Stomach (tissue), 9 donors: Measurements from ENCODE around the gene MICAL2. TPM values are rescaled to one million over a fixed set of nuclear protein-coding genes. Genes with fewer than 3 reads are reported as not detected.
A peak's percentile ranks its signal among the peaks of the same experiment; 100 is the strongest.

Experiments used
- DNase-seq, 2 donors: peaks; one replicate each; pipeline versions ENCODE4 v3.0.0 to v3.0.0-alpha.2; 2013 to 2019
- H3K27ac ChIP-seq, 5 donors: fragments of 200-600 bp in 4 of 5; sonication (generic) in 4 of 5; one replicate each; pipeline ENCODE4 v1.5.1; 2013 to 2019; ENCODE audit warnings: mild to moderate bottlenecking in 1 of 5, moderate library complexity in 1 of 5
- H3K27me3 ChIP-seq, 3 donors: fragments of 200-600 bp; sonication (generic); one replicate each; pipeline ENCODE4 v1.5.1; 2017 to 2019; ENCODE audit warnings: mixed run types in 1 of 3
- H3K36me3 ChIP-seq, 4 donors: fragments of 200-600 bp; sonication (generic); 1 replicate in 3 of 4; 2 replicates in 1 of 4; pipeline ENCODE4 v1.5.1; 2016 to 2019
- H3K4me1 ChIP-seq, 4 donors: fragments of 200-600 bp; sonication (generic); one replicate each; pipeline ENCODE4 v1.5.1; 2016 to 2019
- H3K4me3 ChIP-seq, 4 donors: fragments of 200-600 bp; sonication (generic) in 3 of 4; one replicate each; pipeline ENCODE4 v1.5.1; 2016 to 2019; ENCODE audit warnings: mild to moderate bottlenecking in 1 of 4
- H3K9me3 ChIP-seq, 4 donors: fragments of 200-600 bp; sonication (generic); one replicate each; pipeline ENCODE4 v1.5.1; 2016 to 2019
- EP300 ChIP-seq: sonication (generic); formaldehyde crosslinking; IDR thresholded peaks from one replicate; pipeline ENCODE4 v1.6.1; 2017; ENCODE audit warnings: antibody characterized with exemption
- POLR2A ChIP-seq, 4 donors: fragments of 450-650 bp; IDR thresholded peaks; one replicate each; pipeline ENCODE4 v1.6.1; 2016; ENCODE audit warnings: antibody characterized with exemption in 4 of 4, control low read depth in 2 of 4, mild to moderate bottlenecking in 1 of 4, moderate library complexity in 1 of 4
- POLR2AphosphoS5 ChIP-seq, 3 donors: sonication (generic); formaldehyde crosslinking; IDR thresholded peaks; one replicate each; pipeline ENCODE4 v1.6.1; 2016; ENCODE audit warnings: antibody characterized with exemption in 3 of 3
- WGBS, 5 donors: extraction: QIAGEN DNeasy Blood & Tissue Kit in 3 of 5; methylation state at CpG; one replicate each; pipeline versions ENCODE4 v1.1.5 to v1.1.7; 2013 to 2018; 5-methylcytosine and 5-hydroxymethylcytosine counted together
- intact Hi-C: fragments of 100-400 bp; cut with DNase I; formaldehyde crosslinking; loops from one replicate; pipeline ENCODE4 v1.15.1; 2023; ENCODE audit warnings: low total_unique reads
- polyA plus RNA-seq, 3 donors: library from polyadenylated mRNA; stranded (reverse); fragments of 200-250 nt; gene quantifications; one replicate each; pipeline ENCODE4 v1.2.3, GENCODE V29; 2013
- total RNA-seq, 5 donors: library from RNA; depleted of rRNA; stranded (reverse); fragments of >200 nt; gene quantifications; one replicate each; pipeline versions ENCODE4 v1.1.0 to v1.2.3, GENCODE V29; 2014 to 2016
- TF ChIP-seq, protein P1 (sequence below), 7 experiments: fragments of 450-650 bp in 4 of 7; fragments of 200-600 bp in 3 of 7; sonication (generic) in 3 of 7; IDR thresholded peaks; one replicate each; pipeline ENCODE4 v1.5.1; 2016 to 2019; ENCODE audit warnings: antibody characterized with exemption in 7 of 7, control low read depth in 2 of 7, mild to moderate bottlenecking in 1 of 7
- donor health status: healthy with polysubstance abuse.
- donor health status: Bipolar disorder and iron deficiency.
- donor health status: healthy.

MICAL2 gene
- total and polyA plus RNA-seq, 8 donors: 11.2 to 165 (median 83.3) TPM

DNA sequence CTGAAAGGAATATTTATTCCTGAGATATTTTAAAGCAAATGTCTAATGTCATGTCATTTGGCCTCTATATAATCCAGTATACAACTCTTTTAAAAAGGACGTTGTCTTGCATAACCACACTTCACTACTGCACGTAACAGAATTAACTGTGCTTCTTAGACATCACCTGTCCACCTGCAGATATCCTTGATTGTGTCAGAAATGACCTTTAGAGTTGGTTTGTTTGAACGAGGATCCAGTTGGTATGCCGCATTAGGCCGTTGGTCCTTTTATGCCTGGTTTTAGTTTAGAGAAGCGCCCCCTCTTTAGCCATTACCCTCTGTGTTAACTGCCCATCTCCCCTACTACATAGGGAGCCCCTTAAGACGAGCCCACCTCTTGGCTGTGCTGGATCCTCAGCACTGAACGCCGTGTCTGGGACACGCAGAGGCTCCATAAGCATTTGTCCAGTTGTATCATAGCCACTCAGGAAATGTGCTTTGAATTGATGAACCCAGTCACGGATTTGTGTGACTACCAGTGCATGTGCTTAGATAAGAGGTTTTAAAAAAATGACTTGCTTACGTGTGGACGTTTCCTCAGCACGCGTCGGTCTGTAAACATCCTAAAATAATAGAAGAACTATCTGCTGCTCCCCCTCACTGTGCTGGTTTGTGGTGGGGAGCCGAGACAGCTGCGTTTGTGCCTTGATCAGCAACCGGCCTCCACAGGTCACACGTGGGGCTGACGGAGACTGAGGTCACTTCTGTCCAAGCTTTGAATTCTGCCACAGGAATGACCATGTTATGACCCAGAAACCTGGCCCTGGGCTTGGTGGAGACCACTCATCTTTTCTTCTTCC is 4.0 kb downstream of the MICAL2 start:
- Histone ChIP-seq H3K4me1 (peaks cover 40 to 81% (median 58%) of the 10 kb centered on the region in 4 donors), H3K9me3 (no peaks in the 10 kb centered on the region), H3K27me3 (no peaks in the 10 kb centered on the region), H3K27ac (peak overlapping the region in 4 of 5 donors; percentile 39 to 97 (median 52)), H3K4me3 (peak overlapping the region in 1 of 4 donors; percentile 79), H3K36me3 (peaks cover 0 to 10% (median 0%) of the 10 kb centered on the region in 4 donors)
- intact Hi-C loops: no loop called here
- peak in 1 of 2 donors; percentile 38 for DNase-seq
- WGBS, 5 donors: 64 to 76% (median 70%) methylated on average over 21 of the region's 21 CpGs
- TF ChIP-seq POLR2A (IDR thresholded peaks at IDR 0.05) (no peak), POLR2AphosphoS5 (IDR thresholded peaks at IDR 0.05) (peak in 2 of 3 donors; percentile 29 to 32)

DNA sequence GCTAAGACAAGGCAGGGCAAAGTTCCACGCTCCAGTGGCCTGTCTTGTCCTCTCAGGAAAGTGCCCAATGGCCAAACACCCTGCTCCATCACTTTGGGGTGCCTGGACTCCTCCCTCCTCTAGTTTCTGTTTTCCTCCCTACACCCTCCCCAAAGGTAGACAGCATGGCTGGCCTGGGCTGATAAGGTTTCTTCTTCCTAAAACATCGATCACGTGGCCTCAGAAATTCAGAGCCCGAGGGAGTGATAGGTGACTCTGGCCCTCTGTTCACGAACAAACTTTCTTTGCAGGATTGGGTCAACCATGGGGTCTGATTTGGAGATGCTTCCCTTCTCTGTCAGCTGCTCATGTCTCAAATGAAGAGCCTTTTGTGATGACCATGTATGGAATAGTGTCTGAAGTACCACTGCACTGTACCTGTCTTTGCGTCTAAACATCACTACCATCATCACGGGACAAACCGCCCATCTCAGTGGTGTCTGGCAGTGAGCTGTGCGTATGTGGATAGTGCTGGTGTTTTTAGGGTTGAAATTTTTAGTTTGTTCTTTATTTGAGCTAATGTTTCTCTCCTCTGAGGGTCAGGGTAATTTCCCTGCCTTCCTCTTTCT is 6.1 kb downstream of the MICAL2 start:
- DNase-seq: no peak
- WGBS, 5 donors: 83 to 92% (median 87%) methylated on average over 9 of the region's 9 CpGs
- H3K4me3 ChIP-seq: peak overlapping the region in 1 of 4 donors; percentile 3
- no peaks in the 10 kb centered on the region for H3K9me3 ChIP-seq
- H3K27me3 ChIP-seq: no peaks in the 10 kb centered on the region
- H3K36me3 ChIP-seq: peaks cover 0 to 10% (median 0%) of the 10 kb centered on the region in 4 donors
- TF ChIP-seq POLR2A (IDR thresholded peaks at IDR 0.05) (no peak), POLR2AphosphoS5 (IDR thresholded peaks at IDR 0.05) (no peak), EP300 (no peak)
- TF ChIP-seq, protein P1, sequence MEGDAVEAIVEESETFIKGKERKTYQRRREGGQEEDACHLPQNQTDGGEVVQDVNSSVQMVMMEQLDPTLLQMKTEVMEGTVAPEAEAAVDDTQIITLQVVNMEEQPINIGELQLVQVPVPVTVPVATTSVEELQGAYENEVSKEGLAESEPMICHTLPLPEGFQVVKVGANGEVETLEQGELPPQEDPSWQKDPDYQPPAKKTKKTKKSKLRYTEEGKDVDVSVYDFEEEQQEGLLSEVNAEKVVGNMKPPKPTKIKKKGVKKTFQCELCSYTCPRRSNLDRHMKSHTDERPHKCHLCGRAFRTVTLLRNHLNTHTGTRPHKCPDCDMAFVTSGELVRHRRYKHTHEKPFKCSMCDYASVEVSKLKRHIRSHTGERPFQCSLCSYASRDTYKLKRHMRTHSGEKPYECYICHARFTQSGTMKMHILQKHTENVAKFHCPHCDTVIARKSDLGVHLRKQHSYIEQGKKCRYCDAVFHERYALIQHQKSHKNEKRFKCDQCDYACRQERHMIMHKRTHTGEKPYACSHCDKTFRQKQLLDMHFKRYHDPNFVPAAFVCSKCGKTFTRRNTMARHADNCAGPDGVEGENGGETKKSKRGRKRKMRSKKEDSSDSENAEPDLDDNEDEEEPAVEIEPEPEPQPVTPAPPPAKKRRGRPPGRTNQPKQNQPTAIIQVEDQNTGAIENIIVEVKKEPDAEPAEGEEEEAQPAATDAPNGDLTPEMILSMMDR (IDR thresholded peaks at IDR 0.05): no peak
- H3K4me1 ChIP-seq: peaks cover 38 to 83% (median 59%) of the 10 kb centered on the region in 4 donors
- intact Hi-C loops: no loop called here
- peak overlapping the region in 3 of 5 donors; percentile 51 to 97 (median 70) for H3K27ac ChIP-seq

DNA sequence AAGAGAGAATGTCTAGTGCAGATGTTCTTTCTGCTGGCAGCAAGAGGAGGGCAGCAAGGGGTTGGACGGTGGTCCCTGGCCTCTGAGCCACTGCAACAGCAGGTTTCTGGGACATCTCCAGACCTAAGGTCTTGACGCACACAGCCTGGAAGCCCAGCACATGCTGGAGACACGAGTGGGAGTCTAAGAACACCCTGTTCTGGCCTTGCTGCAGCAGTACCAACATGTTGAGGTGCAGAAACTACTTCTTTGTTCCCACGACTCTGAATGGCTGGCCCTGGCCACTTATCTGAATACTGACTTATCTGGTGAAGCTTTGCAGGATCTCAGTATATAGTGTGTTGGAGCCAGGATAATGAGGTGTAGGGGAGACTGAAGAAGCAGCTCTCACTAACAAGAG is 6.8 kb downstream of the MICAL2 start:
- WGBS, 5 donors: 60 to 78% (median 68%) methylated on average over 4 of the region's 4 CpGs
- peak; percentile 94 for TF ChIP-seq EP300
- TF ChIP-seq POLR2A (IDR thresholded peaks at IDR 0.05): no peak
- peak in 1 of 3 donors; percentile 57 for TF ChIP-seq POLR2AphosphoS5 (IDR thresholded peaks at IDR 0.05)
- intact Hi-C loops: no loop called here
- no peak for DNase-seq
- H3K36me3 ChIP-seq: peaks cover 0 to 10% (median 0%) of the 10 kb centered on the region in 4 donors
- H3K4me3 ChIP-seq: peak overlapping the region in 1 of 4 donors; percentile 3
- H3K4me1 ChIP-seq: peaks cover 33 to 83% (median 56%) of the 10 kb centered on the region in 4 donors
- peak overlapping the region in 4 of 5 donors; percentile 48 to 97 (median 60) for H3K27ac ChIP-seq
- no peaks in the 10 kb centered on the region for H3K9me3 ChIP-seq
- no peaks in the 10 kb centered on the region for H3K27me3 ChIP-seq

DNA sequence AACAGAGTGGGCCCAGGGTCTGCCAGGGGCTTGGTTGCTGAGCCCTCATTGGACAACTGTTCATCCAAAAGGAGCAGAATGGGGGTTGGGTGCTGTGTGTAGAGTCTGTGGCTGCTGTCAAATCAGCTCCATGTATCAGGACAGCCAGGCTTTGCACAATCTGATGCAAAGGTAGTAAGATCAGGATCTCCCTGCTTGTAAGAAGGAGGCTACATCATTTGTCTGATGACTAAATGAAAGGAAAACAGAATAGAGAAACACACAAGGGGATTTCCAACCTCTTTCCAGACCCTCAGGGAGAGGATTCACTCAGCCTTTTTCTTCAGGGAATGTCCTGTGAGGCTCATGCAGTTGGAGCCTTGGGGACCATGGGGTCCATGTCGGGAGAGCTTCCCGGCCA is 7.2 kb downstream of the MICAL2 start:
- Histone ChIP-seq H3K4me3 (no peak overlapping the region), H3K27me3 (no peaks in the 10 kb centered on the region), H3K36me3 (peaks cover 0 to 10% (median 0%) of the 10 kb centered on the region in 4 donors), H3K4me1 (peaks cover 29 to 83% (median 54%) of the 10 kb centered on the region in 4 donors), H3K27ac (peak overlapping the region in 4 of 5 donors; percentile 48 to 97 (median 60)), H3K9me3 (no peaks in the 10 kb centered on the region)
- no peak for DNase-seq
- intact Hi-C loops: no loop called here
- 88 to 100% (median 93%) methylated on average over 2 of the region's 2 CpGs for WGBS, 5 donors
- TF ChIP-seq, protein P1 (IDR thresholded peaks at IDR 0.05): no peak
- TF ChIP-seq POLR2A (IDR thresholded peaks at IDR 0.05): no peak
- no peak for TF ChIP-seq POLR2AphosphoS5 (IDR thresholded peaks at IDR 0.05)
- TF ChIP-seq EP300: no peak

DNA sequence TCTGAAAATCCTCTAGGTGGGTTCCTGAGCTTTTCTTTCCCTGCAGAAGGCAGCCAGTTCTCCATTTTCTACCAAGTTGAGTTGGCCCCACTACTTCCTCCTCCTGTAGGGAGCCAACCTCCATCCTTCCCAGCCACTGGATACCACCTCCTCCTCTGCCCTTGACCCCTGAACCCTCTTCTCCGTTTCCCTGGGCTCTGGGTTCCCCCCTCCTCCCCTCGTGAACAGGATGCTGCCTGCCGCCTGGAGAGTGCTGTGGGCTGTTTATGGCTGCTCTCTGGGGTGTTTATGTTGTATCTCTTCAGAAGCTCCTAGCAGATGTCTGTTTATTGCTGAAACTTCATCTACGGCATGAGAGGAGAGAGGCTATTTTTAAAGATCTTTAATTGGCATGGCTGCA is 8.6 kb downstream of the MICAL2 start:
- H3K4me1 ChIP-seq: peaks cover 22 to 83% (median 50%) of the 10 kb centered on the region in 4 donors
- intact Hi-C loops: no loop called here
- TF ChIP-seq EP300 (no peak), POLR2A (IDR thresholded peaks at IDR 0.05) (no peak), POLR2AphosphoS5 (IDR thresholded peaks at IDR 0.05) (no peak)
- TF ChIP-seq, protein P1 (IDR thresholded peaks at IDR 0.05): no peak
- no peaks in the 10 kb centered on the region for H3K9me3 ChIP-seq
- DNase-seq: peak in 1 of 2 donors; percentile 56
- peaks cover 0 to 10% (median 0%) of the 10 kb centered on the region in 4 donors for H3K36me3 ChIP-seq
- 57 to 66% (median 64%) methylated on average over 4 of the region's 4 CpGs for WGBS, 5 donors
- no peak overlapping the region for H3K4me3 ChIP-seq
- H3K27ac ChIP-seq: peak overlapping the region; percentile 48 to 97 (median 51)
- H3K27me3 ChIP-seq: no peaks in the 10 kb centered on the region
